NCI-H774 (cell line): ENCODE measurements around the gene MYH9.
"Not testable (repeated sequence)": the region's sequence is repeated elsewhere in the genome, so short reads cannot be mapped to it uniquely, and the experiment has no call there.

Experiments
- DNase-seq: peaks from one replicate; lab custom pipeline; 2025; lab: John Stamatoyannopoulos, UW

The MYH9 gene

DNA sequence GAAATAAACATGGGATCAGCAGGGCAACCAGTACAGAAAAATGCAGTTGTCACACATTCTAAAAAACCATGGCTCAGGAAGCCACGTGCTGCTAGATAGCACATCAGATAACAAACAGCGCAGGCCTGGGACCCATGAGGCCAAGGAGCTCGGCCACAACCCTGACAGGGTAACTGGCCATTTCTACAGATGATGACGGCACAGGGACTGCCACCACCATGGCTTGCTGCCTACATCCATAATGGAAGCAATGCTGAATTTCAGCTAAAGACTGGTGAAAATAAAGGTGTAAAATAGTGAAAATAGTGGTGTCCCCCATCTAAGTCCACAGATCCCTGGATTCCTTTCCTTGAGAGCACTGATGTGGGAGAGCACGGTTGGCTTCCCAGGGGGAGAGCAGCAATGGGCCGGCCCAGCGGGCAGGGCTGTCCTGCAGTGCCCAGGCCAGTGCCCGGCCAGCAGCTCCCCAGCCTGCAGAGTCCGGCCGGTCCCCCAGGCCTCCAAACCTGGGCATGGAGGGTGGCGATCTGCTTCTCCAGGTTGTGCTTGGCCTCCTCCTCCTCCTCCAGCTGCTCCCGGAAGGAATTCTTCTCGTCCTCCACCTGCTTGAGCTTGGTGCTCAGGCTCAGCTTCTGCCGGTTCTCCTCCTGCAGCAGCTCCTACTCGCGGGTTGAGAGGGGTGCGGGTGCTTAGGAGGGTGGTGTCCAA lies 94.8 kb downstream of the MYH9 start:
- no peak for DNase-seq

DNA sequence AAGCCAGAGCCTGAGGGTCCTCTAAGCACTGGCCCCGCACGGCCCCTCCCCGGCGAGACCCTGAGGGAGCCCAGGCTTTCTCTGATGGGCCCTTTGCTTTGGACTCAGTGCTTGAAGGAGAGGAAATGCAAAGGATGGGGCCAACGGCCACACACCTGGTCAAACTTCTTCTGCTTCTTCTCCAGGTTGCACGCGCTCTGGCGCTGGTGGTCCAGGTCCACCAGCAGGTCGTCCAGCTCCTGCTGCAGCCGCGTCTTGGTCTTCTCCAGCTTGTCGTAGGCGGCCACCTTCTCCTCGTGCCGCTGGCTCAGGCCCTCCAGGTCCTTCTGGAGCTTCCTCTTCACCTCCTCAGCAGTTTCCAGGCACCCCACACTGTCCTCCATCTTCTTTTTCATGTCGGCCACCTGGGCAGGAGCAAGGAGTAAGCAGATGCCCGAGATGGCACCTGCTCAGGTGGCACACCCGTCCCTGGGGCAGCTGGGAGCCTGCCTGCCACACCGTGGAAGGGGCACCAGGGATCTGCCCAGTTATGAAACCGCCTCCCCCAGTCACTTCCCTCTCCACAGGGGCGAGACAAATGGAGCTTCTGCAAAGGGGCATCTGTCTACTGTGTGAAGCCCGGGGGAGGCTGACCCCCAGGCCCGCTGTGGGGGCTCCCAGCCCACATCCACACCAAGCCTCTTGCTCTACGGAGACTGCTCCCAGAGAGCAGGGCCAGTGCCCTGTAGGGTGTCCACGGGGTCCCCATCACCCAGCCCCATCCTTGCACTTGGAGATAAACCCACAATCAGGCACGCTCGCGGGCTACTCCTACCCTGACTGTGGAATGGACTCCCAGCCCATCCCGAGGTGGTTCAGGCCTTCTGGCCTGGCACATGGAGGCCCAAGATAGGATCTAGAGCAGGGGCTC lies 95.7 kb downstream of the MYH9 start:
- DNase-seq, result no peak

DNA sequence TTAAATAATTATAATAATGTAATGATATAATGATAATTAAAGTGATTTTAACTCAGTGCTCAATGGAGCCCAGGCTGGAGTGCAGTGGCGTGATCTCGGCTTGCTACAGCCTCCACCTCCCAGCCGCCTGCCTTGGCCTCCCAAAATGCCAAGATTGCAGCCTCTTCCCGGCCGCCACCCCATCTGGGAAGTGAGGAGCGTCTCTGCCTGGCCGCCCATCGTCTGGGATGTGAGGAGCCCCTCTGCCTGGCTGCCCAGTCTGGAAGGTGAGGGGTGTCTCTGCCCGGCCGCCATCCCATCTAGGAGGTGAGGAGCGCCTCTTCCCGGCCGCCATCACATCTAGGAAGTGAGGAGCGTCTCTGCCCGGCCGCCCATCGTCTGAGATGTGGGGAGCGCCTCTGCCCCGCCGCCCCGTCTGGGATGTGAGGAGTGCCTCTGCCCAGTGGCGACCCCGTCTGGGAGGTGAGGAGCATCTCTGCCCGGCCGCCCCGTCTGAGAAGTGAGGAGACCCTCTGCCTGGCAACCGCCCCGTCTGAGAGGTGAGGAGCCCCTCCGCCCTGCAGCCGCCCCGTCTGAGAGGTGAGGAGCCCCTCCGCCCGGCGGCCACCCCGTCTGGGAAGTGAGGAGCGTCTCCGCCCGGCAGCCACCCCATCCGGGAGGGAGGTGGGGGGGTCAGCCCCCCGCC lies 97.2 kb downstream of the MYH9 start:
- DNase-seq, result not testable (repeated sequence)

DNA sequence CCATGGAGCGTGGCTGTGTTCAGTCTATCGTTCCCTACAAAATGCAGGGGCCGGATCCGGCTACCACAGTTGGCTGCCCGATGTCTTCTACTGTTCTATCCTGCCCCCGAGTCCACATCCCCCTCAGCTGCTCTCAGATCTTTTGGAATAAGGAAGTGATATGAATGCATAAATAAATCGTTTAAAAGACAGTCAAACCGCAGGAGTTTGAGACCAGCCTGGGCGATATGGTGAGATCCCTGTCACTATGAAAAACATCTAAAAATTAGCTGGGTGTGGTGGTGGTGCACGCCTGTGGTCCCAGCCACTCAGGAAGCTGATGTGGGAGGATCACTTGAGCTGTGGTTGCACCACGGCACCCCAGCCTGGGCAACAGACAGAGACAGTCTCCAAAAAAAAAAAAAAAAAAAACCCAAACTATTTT lies 97.8 kb downstream of the MYH9 start:
- not testable (repeated sequence) for DNase-seq

DNA sequence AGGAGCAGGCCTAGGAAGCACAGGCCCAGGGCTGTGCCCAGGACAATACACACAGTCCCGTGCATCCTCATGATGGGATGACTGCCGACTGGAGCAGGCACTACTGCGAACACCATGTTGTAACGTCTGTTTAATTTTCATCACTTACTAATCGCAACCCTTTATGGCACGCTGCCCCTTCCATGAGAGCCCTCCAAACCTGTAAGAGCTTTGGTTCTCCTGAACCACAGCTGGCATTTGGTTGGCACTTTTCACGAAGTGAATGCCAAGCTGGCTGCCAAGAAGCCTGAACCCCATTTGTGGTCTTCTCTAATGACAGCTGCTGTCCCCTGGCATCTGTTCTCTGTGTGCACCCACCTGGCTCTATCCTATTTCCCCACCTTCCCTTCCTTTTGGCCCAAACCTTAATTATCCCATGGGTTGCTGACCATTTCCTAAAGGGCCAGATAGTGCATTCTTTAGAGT lies 98.3 kb downstream of the MYH9 start:
- no peak for DNase-seq

DNA sequence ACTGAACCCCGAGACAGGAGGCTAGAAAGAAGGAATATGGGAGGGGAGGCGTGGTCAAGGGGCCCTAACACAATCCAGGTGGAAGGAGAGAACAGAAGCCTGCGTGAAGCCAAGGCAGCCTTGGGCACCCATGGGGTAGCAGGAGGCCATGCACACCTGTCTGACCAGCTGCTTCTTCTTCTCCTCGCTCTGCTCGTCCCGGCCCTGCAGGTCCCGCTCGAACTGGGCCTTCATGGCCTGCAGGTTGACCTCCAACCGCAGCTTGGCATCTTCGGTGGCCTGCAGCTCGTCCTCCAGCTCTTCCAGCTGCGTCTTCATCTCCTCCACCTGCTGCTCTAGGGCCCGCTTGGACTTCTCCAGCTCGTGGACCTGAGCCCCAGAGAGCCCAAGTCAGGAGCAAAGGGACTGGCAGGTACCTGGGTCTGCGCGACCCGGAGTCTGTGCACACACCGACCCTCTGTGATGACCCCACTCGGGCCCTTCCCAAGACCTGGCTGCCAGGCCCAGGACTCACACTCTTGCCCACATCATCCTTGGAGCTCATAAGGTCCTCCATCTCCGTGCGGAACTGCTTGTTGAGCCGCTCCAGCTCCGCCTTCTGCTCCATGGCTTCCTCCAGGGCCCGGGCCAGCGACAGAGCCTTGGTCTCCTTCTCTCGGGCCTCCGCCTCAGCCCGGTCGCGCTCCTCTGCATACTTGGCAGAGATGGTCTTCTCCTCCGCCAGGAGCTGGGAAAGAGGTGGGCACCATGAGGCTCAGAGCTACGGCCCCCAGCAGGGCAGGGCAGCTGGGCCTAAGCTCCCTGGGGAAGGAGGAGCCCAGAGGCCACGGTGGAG lies 99.0 kb downstream of the MYH9 start:
- DNase-seq, result no peak

DNA sequence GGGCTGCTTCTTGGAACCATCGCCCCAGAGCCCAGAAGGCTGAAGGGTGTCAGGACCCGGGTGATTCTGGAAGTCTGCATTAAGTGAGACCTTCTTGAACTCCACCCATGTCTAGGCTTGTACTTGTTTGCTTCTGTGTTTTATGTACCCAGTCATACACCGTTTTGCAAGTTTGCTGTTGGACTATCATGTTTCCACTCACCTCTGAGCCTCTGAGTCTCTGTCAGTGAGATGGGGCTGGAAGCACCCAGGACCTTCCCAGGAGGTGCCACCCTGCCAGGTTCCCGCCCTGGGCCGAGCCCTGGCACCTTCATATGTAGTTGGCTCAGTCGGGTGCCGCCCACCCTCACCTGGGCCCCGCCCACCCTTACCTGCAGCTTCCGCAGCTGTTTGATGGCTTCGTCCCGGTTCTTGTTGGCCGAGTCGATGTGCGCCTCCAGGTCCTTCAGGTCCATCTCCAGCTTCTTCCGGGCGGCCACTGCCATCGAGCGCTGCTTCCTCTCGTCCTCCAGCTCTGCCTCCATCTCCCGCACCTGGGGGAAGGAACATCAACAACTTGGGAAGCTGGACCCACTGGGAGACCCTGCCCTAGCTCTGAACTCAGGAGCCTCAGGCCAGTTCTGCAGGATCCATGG lies 99.8 kb downstream of the MYH9 start:
- DNase-seq, result no peak

DNA sequence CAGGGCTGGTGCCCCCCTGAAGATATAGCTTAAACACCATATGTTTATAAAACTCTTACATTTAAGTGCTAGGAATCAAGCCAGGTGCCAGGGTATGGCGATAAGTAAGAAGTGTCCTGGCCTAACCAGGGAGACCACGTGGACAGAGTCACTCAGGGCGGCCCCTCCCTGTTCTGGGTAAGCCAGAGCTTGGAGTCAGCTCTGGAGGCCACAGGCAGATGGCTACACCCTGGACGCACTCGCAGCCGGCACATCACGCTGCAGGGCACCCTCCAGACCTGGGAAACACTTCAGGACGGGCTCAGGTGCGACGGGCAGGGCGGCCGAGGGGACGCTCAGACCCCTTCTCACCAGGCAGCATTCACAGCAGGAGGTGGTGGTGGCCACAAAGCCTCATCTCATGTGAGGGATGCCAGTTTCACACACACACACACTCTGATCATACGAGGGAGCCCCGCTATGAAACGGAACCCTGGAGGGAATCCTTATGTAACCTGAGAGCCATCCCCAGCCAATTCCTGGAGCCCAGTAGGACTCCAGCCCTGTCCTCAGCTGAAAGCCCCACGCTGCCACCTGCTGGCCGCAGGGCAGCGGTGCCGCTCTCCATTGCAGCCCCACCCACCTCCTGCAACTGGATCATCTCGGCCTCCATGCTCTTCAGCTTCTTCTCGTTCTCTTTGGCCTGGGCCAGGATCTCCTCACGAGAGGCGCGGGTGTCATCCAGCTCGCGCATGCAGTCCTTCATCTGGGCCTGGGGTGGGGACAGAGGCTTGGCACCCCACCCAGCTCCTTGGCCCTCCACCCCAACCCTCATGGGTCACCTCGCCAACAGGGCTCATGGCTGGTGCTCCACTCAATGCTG lies 101.4 kb downstream of the MYH9 start:
- no peak for DNase-seq

DNA sequence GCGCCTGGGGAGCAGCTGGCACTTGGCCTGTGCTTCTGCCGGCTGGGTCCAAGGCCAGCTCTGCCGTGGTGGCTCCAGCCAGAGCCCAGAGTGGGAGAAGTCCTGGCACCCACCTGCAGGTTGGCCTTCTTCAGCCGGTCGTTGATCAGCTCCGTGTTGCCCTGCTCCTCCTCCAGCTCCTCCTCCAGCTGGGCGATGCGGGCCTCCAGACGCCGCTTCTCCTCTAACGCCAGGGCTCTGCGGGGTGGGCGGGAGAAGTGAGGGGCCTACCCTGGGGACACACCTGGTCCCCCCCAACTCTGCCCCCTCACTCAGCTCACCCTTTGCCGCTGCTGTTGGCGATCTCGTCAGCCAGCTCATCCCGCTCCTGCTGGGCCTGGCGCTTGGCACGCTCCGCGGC lies 102.2 kb downstream of the MYH9 start:
- no peak for DNase-seq

DNA sequence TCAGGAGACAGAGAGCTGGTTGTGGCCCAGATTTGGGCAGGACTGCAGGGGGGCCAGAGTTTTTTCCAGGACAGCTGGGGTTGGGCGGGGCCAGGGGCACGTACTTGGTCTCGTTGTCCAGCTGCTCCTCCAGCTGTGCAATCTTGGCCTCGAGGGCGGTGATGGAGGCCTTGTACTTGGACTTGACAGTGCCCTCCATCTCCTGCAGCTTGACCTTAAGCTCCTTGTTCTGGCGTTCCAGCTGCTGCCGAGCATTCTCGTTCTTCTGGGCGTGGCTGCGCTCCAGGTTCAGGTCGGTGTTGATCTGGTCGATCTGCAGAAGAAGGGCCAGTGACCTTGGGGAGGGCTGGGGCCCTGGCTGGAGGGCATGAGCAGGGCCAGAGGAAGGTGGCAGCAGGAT lies 102.8 kb downstream of the MYH9 start:
- no peak for DNase-seq

DNA sequence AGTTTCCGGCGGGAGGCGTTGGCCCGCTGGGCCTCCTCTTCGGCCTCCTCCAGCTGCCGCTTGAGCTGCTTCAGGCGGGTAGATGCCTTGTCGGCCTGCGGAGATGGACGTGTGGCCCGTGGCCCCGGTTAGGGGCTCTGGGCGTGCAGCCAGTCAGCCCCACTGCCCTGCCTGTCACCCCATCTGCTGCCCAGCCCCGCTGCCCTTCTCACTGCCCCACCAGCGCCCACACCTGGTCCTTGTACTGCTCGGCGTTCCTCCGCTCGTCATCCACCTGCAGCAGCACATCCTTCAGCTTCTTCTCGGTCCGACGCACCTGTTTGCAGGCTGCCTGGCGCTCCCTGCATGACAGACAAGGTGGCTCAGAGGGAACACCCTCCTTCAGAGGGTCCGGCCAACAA lies 103.6 kb downstream of the MYH9 start:
- DNase-seq, result no peak

DNA sequence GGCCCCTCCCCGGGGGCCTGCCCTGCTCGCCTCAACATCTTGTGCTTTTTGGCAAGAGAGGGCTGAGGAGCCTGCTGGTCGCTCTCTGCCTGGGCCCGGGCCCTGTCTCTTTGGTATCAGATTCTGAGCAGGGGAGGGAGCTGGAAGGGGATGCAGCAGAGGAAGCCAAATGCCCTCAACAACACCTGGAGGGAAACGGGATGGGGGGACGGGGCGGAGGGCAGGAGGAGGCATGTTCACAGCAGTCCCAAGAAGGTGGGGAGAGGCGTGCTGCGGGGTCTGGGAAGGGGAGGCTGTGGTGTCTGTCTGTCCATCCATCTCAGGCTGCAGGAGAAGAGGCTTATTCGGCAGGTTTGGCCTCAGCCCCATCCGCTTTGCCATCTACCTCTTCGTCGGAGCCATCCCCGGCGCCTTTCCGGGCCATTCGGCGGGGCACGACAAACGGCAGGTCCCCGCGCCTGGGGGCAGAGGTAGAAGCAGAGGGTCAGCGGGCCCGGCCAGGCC lies 105.4 kb downstream of the MYH9 start:
- no peak for DNase-seq

DNA sequence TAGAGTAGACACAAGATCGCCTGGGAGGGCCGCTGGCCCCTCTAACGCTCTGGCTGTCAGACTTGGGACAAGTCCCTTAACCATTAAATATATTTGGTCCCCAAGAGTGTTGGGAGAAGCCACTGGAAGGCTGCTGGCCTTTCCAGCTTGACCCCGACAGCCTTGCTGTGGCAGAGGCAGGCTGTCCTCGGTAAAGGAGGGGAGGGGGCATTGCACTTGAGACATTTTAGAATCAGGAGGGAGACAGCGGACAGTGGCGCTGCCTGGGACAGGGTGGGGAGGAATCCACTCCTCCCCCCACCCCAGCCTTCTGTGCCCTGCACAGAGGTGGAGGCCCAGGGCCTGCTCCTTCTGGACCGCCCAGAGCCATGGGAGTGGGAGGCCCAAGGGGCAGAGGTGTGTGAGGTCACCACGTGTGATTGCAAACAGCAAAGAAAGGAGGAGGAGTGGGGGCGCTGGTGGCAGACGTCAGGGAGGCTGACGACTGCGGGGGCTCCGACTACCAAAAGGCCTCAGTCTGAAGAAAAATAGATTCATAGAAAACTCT lies 105.9 kb downstream of the MYH9 start:
- DNase-seq, result no peak

DNA sequence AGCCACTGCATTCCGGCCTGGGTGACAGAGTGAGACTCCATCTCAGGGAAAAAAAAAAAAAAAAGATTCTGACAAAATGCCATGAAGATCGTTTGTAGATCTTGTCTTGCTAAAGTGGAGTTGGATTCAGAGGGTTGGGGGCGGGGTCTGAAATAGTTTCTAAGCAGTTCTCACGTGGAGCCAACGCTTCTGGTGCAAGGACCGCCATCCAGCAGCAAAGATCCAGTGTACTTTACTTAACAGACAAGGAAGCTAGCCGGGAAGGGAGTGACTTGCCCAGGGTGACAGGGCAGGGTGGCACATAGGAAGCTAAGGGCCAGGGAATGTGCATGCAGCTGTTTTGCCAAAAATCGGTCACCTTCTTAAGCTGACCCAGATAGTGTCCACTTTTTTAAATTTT lies 107.4 kb downstream of the MYH9 start:
- no peak for DNase-seq

DNA sequence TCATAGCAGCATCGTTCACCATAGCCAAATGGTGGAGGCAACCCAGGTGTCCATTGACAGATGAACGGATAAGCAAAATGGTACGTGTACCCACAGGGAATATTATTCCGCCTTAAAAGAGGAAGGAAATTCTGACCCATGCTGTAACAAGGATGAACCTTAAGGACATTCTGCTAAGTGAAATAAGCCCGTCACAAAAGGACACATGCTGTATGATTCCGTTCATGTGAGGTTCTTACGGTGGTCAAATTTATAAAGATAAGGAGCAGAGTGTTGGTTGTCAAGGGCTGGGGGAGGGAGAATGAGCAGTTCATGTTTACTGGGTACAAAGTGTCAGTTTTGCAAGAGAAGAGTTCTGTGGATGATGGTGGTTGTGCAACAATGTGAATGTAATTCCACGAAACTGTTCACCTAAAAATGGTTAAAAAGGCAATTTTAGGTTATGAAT lies 108.5 kb downstream of the MYH9 start:
- DNase-seq, result no peak

DNA sequence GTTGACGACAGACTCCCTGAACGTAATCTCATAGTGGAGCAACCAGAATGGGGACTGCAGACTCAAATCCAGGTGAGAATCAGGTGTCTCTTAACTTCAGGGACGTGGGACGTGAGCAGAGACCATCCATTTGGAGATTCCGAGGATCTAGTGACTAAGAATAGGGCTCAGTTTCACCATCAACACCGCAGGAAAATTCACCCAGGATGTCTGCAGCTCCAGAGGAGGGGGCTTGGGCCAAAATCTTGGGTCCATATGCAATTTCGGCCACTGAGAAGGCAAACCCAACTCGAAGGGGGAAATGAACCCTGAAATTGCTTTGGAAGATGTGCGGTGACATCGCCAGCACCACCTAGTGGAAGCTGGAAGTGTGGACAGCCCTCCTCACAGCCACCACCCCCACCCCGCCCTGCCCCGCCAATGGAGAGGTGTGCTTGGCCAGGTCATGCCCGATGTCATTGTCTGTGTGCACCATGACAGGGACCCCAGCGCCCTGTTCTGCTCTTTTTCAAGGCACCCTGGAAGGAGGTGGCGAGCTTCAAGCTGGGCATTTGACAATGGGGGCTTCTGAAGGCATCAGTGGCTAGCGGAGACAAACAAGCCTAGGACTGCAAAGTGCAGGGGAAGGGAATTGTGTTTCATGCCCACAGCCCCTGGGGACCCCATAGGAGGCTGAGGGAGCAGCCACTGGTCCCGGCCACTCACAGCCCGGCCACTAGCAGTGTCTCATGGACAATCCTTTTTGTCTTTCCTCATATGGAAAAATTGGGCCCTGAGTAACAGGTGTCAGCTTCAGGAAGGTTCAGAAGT lies 110.1 kb downstream of the MYH9 start:
- no peak for DNase-seq

DNA sequence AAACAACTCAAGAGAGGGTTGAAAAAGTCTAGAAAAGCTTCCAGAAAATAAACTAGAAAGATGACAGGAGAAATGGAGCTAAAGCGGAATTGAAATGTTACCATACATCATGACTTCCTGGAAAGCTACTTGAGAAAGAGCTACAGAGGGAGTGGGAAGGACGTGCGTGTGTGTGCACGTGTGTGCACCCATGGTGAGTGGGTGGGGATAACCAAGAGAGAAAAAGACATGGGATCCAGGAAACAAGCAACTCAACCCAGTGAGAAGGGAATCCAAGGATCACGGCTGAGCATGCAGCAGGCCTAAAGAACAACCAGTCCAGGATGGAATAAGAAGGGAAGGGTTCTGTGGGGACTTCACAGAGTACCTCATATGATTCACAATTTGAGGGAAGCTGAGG lies 113.2 kb downstream of the MYH9 start:
- no peak for DNase-seq

DNA sequence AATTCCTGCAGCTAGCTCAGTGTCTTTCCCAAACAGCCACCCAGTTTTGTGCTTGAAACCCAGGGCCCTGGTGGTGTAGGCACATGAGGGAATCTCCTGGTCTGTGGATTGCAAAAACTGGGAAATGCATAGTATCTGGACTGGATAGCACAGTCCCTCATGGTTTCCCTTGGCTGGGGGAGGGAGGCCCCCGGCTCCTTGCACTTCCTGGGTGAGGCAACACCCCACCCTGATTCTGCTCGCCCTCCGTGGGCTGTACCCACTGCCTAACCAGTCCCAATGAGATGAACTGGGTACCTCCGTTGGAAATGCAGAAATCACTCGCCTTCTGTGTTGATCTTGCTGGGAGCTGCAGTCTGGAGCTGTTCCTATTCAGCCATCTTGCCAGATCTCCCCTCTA lies 115.8 kb downstream of the MYH9 start:
- DNase-seq, result not testable (repeated sequence)

DNA sequence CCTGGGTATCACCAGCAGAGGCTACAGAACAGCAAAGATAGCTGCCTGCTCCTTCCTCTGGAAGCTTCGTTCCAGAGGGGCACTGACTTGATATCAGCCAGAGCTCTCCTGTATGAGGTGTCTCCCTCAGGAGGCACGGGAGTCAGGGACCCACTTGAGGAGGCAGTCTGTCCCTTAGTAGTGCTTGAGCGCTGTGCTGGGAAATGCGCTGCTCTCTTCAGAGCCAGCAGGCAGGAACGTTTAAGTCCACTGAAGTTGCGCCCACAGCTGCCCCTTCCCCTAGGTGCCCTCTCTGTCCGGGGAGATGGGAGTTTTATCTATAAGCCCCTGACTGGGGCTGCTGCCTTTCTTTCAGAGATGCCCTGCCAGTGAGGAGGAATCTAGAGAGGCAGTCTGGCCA lies 116.5 kb downstream of the MYH9 start:
- DNase-seq, result not testable (repeated sequence)
